NB4 (cell line): ENCODE data around the gene MYO15A.

ENCODE experiments used
- DNase-seq: peaks from one replicate; pipeline ENCODE4 v3.0.0; 2010; ENCODE audit warnings: low read depth
- H3K4me3 ChIP-seq: one replicate; pipeline ENCODE4 v1.5.1; 2011; ENCODE audit warnings: mild to moderate bottlenecking, low read depth, low read length, moderate library complexity
- CTCF ChIP-seq: IDR thresholded peaks from one replicate; pipeline ENCODE4 v1.5.1; 2012; ENCODE audit warnings: low read depth, low read length
- MAX ChIP-seq: IDR thresholded peaks from 2 replicates; pipeline ENCODE4 v1.6.1; 2011; ENCODE audit warnings: low read depth, low read length
- MYC ChIP-seq: IDR thresholded peaks from 2 replicates; pipeline ENCODE4 v1.6.1; 2011; ENCODE audit warnings: low read depth, low read length
- POLR2A ChIP-seq: IDR thresholded peaks from 2 replicates; pipeline ENCODE4 v1.6.1; 2011; ENCODE audit warnings: mild to moderate bottlenecking; ENCODE audit not compliant: insufficient read length; ENCODE audit errors: extremely low read depth

MYO15A gene

GRCh38 chr17:18151290-18151689, 42.7 kb downstream of the MYO15A start:
- TF ChIP-seq MYC (no peak), MAX (no peak), CTCF (no peak), POLR2A (no peak)
- no peak for DNase-seq
- no peak overlapping the region for H3K4me3 ChIP-seq

- TF ChIP-seq CTCF = no peak
- no peak for TF ChIP-seq MAX
- TF ChIP-seq MYC = no peak
- TF ChIP-seq POLR2A = no peak
- H3K4me3 ChIP-seq = no peak overlapping the region
- no peak for DNase-seq
Observed at GRCh38 chr17:18155179-18155578, 46.6 kb downstream of the MYO15A start.

- H3K4me3 ChIP-seq = no peak overlapping the region
- no peak for DNase-seq
- no peak for TF ChIP-seq MAX
- TF ChIP-seq CTCF = no peak
- TF ChIP-seq MYC = no peak
- no peak for TF ChIP-seq POLR2A
Observed at GRCh38 chr17:18156171-18156975, 47.8 kb downstream of the MYO15A start.

- H3K4me3 ChIP-seq = no peak overlapping the region
- no peak for DNase-seq
- TF ChIP-seq CTCF (no peak), POLR2A (no peak), MYC (no peak), MAX (no peak)
Observed at GRCh38 chr17:18156976-18157280, 48.4 kb downstream of the MYO15A start.

GRCh38 chr17:18157354-18157985, 48.9 kb downstream of the MYO15A start:
- H3K4me3 ChIP-seq = no peak overlapping the region
- TF ChIP-seq MAX (no peak), POLR2A (no peak), CTCF (no peak), MYC (no peak)
- DNase-seq = peak; percentile 32
